ENCODE data around the gene FPR1.

FPR1 gene

GRCh38 chr19:51699170-51699569 is 52.5 kb downstream of the FPR1 start:
- no peak for TF ChIP-seq CTCF (IDR thresholded peaks at IDR 0.05; ENCODE audit: unreplicated experiment in 3 of 3)
- Mint-ChIP-seq H3K27me3 (ENCODE audit: low read depth) (peaks cover 4% of the 10 kb centered on the region), H3K4me3 (no peak overlapping the region), H3K9me3 (no peaks in the 10 kb centered on the region), H3K27ac (no peak overlapping the region), H3K4me1 (peaks cover 45% of the 10 kb centered on the region), H3K36me3 (ENCODE audit: low read depth) (peaks cover 82% of the 10 kb centered on the region)

GRCh38 chr19:51698296-51698695 is 53.4 kb downstream of the FPR1 start:
- H3K4me3 Mint-ChIP-seq = peak overlapping the region in 1 of 3 experiments; percentile 8
- H3K27ac Mint-ChIP-seq = peak overlapping the region in 1 of 3 experiments; percentile 22
- H3K27me3 Mint-ChIP-seq (ENCODE audit: low read depth) = peaks cover 2% of the 10 kb centered on the region
- H3K4me1 Mint-ChIP-seq = peaks cover 48% of the 10 kb centered on the region
- TF ChIP-seq CTCF (IDR thresholded peaks at IDR 0.05; ENCODE audit: unreplicated experiment in 3 of 3) = no peak
- peaks cover 90% of the 10 kb centered on the region for H3K36me3 Mint-ChIP-seq (ENCODE audit: low read depth)
- no peaks in the 10 kb centered on the region for H3K9me3 Mint-ChIP-seq

- H3K27me3 Mint-ChIP-seq (ENCODE audit: low read depth) = no peaks in the 10 kb centered on the region
- TF ChIP-seq CTCF (IDR thresholded peaks at IDR 0.05; ENCODE audit: unreplicated experiment in 3 of 3) = no peak
- H3K4me1 Mint-ChIP-seq = peaks cover 45% of the 10 kb centered on the region
- no peak overlapping the region for H3K27ac Mint-ChIP-seq
- H3K4me3 Mint-ChIP-seq = peak overlapping the region in 1 of 3 experiments; percentile 45
- no peaks in the 10 kb centered on the region for H3K9me3 Mint-ChIP-seq
- H3K36me3 Mint-ChIP-seq (ENCODE audit: low read depth) = peaks cover 91% of the 10 kb centered on the region
These were observed 54.4 kb downstream of the FPR1 start for GRCh38 chr19:51697169-51697776.

- Mint-ChIP-seq H3K36me3 (ENCODE audit: low read depth) (peaks cover 89% of the 10 kb centered on the region), H3K27me3 (ENCODE audit: low read depth) (no peaks in the 10 kb centered on the region), H3K4me3 (peak overlapping the region in 1 of 3 experiments; percentile 28), H3K27ac (no peak overlapping the region), H3K9me3 (no peaks in the 10 kb centered on the region), H3K4me1 (peaks cover 46% of the 10 kb centered on the region)
- TF ChIP-seq CTCF (IDR thresholded peaks at IDR 0.05; ENCODE audit: unreplicated experiment in 3 of 3) = no peak
These were observed 55.1 kb downstream of the FPR1 start for GRCh38 chr19:51696606-51697005.

Measured in nephron (organoid).